Thyroid gland (tissue), 4 donors: Measurements from ENCODE around the gene BLZF1.

Experiments used
- POLR2A ChIP-seq, 2 donors: fragments of 450-650 bp; IDR thresholded peaks; one replicate each; pipeline ENCODE4 v1.6.1; 2017; ENCODE audit warnings: antibody characterized with exemption in 2 of 2, mild to moderate bottlenecking in 2 of 2, moderate library complexity in 1 of 2
- TF ChIP-seq, protein P1 (sequence below), 6 experiments: fragments of 200-600 bp in 3 of 6; fragments of 450-650 bp in 3 of 6; sonication (generic) in 3 of 6; IDR thresholded peaks; one replicate each; pipeline ENCODE4 v1.5.1; 2016 to 2019; ENCODE audit warnings: antibody characterized with exemption in 6 of 6, mild to moderate bottlenecking in 2 of 6, inconsistent platforms in 1 of 6, moderate library complexity in 1 of 6

DNA sequence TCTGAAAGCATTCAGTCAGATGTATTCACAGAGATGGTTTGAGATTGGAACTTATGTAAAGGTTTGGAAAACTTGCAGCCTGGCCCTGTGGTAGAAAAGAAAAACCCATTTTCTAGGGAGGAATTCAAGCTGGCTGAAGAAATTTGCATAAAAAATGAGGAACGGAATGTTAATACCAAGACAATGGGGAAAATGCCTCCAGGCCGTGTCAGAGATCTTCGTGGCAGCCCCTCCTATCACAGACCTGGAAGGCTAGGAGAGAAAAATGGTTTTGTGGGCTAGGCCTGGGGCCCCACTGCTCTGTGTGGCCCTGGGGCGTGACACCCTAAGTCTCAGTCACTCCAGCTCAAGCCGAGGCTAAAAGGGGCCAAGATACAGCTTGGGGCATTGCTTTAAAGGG is 27.1 kb upstream of the BLZF1 start:
- TF ChIP-seq, protein P1, sequence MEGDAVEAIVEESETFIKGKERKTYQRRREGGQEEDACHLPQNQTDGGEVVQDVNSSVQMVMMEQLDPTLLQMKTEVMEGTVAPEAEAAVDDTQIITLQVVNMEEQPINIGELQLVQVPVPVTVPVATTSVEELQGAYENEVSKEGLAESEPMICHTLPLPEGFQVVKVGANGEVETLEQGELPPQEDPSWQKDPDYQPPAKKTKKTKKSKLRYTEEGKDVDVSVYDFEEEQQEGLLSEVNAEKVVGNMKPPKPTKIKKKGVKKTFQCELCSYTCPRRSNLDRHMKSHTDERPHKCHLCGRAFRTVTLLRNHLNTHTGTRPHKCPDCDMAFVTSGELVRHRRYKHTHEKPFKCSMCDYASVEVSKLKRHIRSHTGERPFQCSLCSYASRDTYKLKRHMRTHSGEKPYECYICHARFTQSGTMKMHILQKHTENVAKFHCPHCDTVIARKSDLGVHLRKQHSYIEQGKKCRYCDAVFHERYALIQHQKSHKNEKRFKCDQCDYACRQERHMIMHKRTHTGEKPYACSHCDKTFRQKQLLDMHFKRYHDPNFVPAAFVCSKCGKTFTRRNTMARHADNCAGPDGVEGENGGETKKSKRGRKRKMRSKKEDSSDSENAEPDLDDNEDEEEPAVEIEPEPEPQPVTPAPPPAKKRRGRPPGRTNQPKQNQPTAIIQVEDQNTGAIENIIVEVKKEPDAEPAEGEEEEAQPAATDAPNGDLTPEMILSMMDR (IDR thresholded peaks at IDR 0.05) = no peak
- no peak for TF ChIP-seq POLR2A (IDR thresholded peaks at IDR 0.05)
